Osteocyte (in vitro differentiated cells): Measurements from ENCODE around the gene CHCHD4. TPM values are rescaled to one million over a fixed set of nuclear protein-coding genes. Genes with fewer than 3 reads are reported as not detected.
A peak's percentile ranks its signal among the peaks of the same experiment; 100 is the strongest.

Source experiments
- DNase-seq: peaks from one replicate; pipeline ENCODE4 v3.0.0; 2021; ENCODE audit warnings: mixed read lengths; ENCODE audit not compliant: unreplicated experiment; ENCODE audit errors: extremely low spot score
- H3K27ac Mint-ChIP-seq: one replicate; pipeline ENCODE4 v1.8.0; 2021; ENCODE audit warnings: mild to moderate bottlenecking, mixed read lengths; ENCODE audit not compliant: unreplicated experiment
- H3K27me3 Mint-ChIP-seq: one replicate; pipeline ENCODE4 v1.8.0; 2021; ENCODE audit warnings: mixed read lengths; ENCODE audit not compliant: unreplicated experiment
- H3K36me3 Mint-ChIP-seq: one replicate; pipeline ENCODE4 v1.8.0; 2021; ENCODE audit warnings: mixed read lengths; ENCODE audit not compliant: unreplicated experiment
- H3K4me1 Mint-ChIP-seq: one replicate; pipeline ENCODE4 v1.8.0; 2021; ENCODE audit warnings: mixed read lengths; ENCODE audit not compliant: unreplicated experiment
- H3K4me3 Mint-ChIP-seq: one replicate; pipeline ENCODE4 v1.8.0; 2021; ENCODE audit warnings: mild to moderate bottlenecking, moderate library complexity, mixed read lengths; ENCODE audit not compliant: unreplicated experiment
- H3K9me3 Mint-ChIP-seq: one replicate; pipeline ENCODE4 v1.8.0; 2021; ENCODE audit warnings: mixed read lengths; ENCODE audit not compliant: unreplicated experiment
- CTCF ChIP-seq: fragments of 200-600 bp; sonication (generic); IDR thresholded peaks from 2 replicates; pipeline ENCODE4 v1.5.0; 2021; ENCODE audit warnings: antibody characterized with exemption, mild to moderate bottlenecking, moderate library complexity
- total RNA-seq: library from RNA; stranded (reverse); gene quantifications from 2 replicates; pipeline ENCODE4 v1.2.1, GENCODE V29; 2021

Gene CHCHD4
- total RNA-seq, 1 donor from 2014 or later, result 7.2 TPM

DNA sequence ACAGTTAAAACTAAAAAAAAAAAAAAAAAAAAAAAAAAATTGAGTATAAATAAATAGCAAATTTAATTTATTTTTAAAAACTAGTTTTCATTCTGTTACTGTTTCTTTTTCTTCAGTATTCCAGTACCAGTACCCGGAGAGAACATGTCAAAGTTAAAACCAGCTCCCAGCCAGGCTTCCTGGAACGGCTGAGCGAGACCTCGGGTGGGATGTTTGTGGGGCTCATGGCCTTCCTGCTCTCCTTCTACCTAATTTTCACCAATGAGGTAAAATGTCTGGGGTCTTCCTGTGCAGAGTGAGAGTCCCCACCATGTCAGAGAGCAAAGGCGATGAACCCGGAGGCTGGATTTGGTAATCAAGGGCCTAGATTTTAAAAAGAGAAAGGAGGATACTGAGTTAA lies 4.6 kb upstream of the CHCHD4 start:
- Mint-ChIP-seq H3K9me3 (no peaks in the 10 kb centered on the region), H3K4me3 (no peak overlapping the region), H3K27me3 (no peaks in the 10 kb centered on the region), H3K36me3 (peaks cover 52% of the 10 kb centered on the region), H3K27ac (no peak overlapping the region), H3K4me1 (peaks cover 19% of the 10 kb centered on the region)
- no peak for DNase-seq
- TF ChIP-seq CTCF, result no peak

DNA sequence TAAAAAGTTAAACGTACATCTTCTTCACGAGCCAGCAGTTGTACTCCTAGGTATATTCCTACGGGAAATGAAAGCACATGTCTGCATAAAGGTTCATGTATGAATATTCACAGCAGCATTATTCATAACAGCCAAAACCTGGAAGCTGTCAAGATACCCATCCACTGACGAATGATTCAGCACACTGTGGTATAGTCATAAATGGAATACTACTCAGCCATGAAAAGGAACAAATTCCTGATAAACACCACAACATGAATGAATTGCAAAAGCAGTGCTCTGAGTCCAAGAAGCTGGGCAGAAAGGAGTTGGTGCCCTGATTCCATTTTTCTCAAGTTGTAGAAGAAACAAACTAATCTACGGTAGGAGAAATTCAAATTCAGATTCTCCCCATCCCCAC lies 4.1 kb upstream of the CHCHD4 start:
- DNase-seq, result peak; percentile 0
- TF ChIP-seq CTCF, result no peak
- no peaks in the 10 kb centered on the region for H3K9me3 Mint-ChIP-seq
- H3K4me1 Mint-ChIP-seq, result peaks cover 24% of the 10 kb centered on the region
- H3K36me3 Mint-ChIP-seq, result peaks cover 50% of the 10 kb centered on the region
- no peaks in the 10 kb centered on the region for H3K27me3 Mint-ChIP-seq
- H3K27ac Mint-ChIP-seq, result no peak overlapping the region
- no peak overlapping the region for H3K4me3 Mint-ChIP-seq

GRCh38 chr3:14127516-14128161 lies 3.0 kb upstream of the CHCHD4 start:
- no peaks in the 10 kb centered on the region for H3K27me3 Mint-ChIP-seq
- H3K4me1 Mint-ChIP-seq, result peaks cover 33% of the 10 kb centered on the region
- no peaks in the 10 kb centered on the region for H3K9me3 Mint-ChIP-seq
- no peak overlapping the region for H3K4me3 Mint-ChIP-seq
- H3K36me3 Mint-ChIP-seq, result peaks cover 39% of the 10 kb centered on the region
- H3K27ac Mint-ChIP-seq, result no peak overlapping the region
- DNase-seq, result peak; percentile 36
- TF ChIP-seq CTCF, result no peak

DNA sequence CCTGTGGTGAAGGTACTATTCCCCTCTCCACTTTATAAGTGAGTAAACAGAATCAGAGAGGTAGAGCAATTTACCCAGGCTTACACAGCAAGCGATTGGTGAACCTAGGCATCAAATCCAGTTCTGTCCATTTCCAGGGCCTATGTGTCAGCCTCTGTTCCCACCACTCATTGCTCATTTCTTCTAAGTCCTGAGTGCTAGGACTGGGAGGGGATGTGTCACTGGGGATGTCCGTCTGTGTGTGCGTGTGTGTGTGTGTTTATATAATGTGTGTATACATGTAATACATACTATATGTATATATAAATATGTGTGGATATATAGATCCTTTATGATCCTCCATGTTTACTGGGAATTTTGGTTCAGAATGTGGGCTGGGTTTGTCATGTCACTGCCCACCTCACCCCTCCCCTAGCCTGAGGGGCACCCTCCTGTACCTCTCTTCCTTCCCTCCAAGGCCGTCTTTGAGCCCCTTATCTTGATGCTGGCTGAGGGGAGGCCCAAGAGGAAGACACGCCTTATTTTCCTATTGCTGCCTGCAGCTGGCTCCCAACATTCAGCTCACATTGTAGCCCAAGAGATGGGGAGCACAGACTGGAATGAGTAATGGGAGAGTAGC lies 2.3 kb upstream of the CHCHD4 start:
- Mint-ChIP-seq H3K4me1 (peaks cover 34% of the 10 kb centered on the region), H3K4me3 (peak overlapping the region; percentile 98), H3K27me3 (no peaks in the 10 kb centered on the region), H3K36me3 (peaks cover 33% of the 10 kb centered on the region), H3K9me3 (no peaks in the 10 kb centered on the region), H3K27ac (peak overlapping the region; percentile 99)
- TF ChIP-seq CTCF, result no peak
- peak; percentile 13 for DNase-seq

DNA sequence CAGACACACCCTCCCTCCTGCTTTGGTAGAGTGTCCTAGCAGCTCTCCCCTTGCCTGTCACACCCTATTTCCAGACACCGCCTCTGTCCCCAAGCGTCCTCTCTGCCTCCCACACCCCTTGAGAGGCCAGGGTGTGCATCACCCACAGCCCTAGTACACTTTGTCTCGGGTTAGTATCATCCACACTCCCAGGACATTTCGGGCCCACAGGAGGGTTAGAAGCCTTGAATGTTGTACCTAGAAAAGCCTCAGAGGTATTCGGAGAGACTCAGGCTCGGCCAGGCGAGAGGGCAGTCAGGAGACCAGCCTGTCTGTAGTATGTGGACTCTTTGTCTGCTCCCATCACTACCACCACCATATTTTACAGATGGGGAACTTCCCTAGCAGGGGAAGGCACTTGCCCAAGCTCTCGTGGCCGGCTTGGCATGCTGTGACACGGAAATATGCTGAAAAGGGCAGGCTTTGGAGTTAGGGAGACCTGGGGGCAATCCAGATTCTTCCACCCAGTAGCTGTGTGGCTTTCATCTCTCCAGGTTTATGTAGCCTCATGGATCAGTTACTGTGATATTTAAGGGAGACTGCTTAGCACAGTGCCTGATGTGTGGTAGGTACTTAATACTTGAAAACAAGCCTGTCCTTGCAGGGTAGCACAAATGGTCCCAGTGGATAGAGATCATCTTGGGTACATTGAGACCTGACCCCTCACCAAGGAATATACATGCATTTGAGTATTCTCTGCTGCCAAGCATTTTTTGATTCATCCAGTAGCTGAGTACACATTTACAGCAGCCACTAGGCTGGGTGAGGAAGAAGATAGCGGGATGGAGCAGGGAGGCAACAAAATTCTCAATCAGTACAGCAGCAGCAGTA lies 1.6 kb upstream of the CHCHD4 start:
- Mint-ChIP-seq H3K36me3 (peaks cover 32% of the 10 kb centered on the region), H3K27me3 (no peaks in the 10 kb centered on the region), H3K4me1 (peaks cover 34% of the 10 kb centered on the region), H3K27ac (peak overlapping the region; percentile 99), H3K4me3 (peak overlapping the region; percentile 98), H3K9me3 (no peaks in the 10 kb centered on the region)
- peak; percentile 10 for DNase-seq
- no peak for TF ChIP-seq CTCF
